Gastrocnemius medialis (tissue), 4 donors: ENCODE measurements around the gene SIGLEC7. TPM values are rescaled to one million over a fixed set of nuclear protein-coding genes. Genes with fewer than 3 reads are reported as not detected.

Experiments used
- ATAC-seq, 2 donors: fragments of 150-250 bp; one replicate each; pipeline ENCODE4 v1.9.1; 2016
- DNase-seq, 2 donors: peaks; one replicate each; pipeline ENCODE4 v3.0.0-alpha.2; 2019
- H3K27ac ChIP-seq, 4 donors: fragments of 200-600 bp; sonication (generic); 1 replicate in 1 of 4; 2 replicates in 3 of 4; pipeline ENCODE4 v1.5.1; 2016 to 2018; ENCODE audit warnings: mild to moderate bottlenecking in 2 of 4, moderate library complexity in 1 of 4
- H3K27me3 ChIP-seq, 3 donors: fragments of 200-600 bp; sonication (generic) in 2 of 3; 1 replicate in 1 of 3; 2 replicates in 2 of 3; pipeline versions ENCODE4 v1.5.1 to v1.6.0; 2016 to 2019; ENCODE audit warnings: mild to moderate bottlenecking in 1 of 3, moderate library complexity in 1 of 3
- H3K36me3 ChIP-seq, 2 donors: fragments of 200-600 bp; sonication (generic) in 1 of 2; one replicate each; pipeline ENCODE4 v1.5.1; 2017 to 2018
- H3K4me1 ChIP-seq, 2 donors: fragments of 200-600 bp; sonication (generic) in 1 of 2; one replicate each; pipeline ENCODE4 v1.5.1; 2016 to 2017; ENCODE audit warnings: mild to moderate bottlenecking in 2 of 2
- H3K4me3 ChIP-seq, 4 donors: fragments of 200-600 bp; sonication (generic) in 3 of 4; 1 replicate in 1 of 4; 2 replicates in 3 of 4; pipeline ENCODE4 v1.5.1; 2016 to 2019; ENCODE audit warnings: mild to moderate bottlenecking in 2 of 4
- H3K9me3 ChIP-seq, 3 donors: fragments of 200-600 bp; sonication (generic) in 2 of 3; 1 replicate in 1 of 3; 2 replicates in 2 of 3; pipeline ENCODE4 v1.5.1; 2016 to 2019
- POLR2A ChIP-seq, 2 donors: fragments of 450-650 bp; IDR thresholded peaks; one replicate each; pipeline ENCODE4 v1.6.1; 2017; ENCODE audit warnings: antibody characterized with exemption in 2 of 2, mild to moderate bottlenecking in 2 of 2, moderate library complexity in 2 of 2
- in situ Hi-C, 4 donors: fragments of 200-750 bp; cut with MboI; loops; one replicate each; pipeline versions ENCODE4 v1.15.0 to v1.8.0; 2017; ENCODE audit warnings: low sequenced_read_pairs in 4 of 4
- intact Hi-C: fragments of 100-400 bp; cut with DNase I; formaldehyde crosslinking; loops from one replicate; pipeline ENCODE4 v1.15.1; 2023; ENCODE audit warnings: low total_unique reads
- total RNA-seq, 4 donors: library from RNA; depleted of rRNA; stranded (reverse); fragments of >200 nt; gene quantifications; one replicate each; pipeline versions ENCODE4 v1.1.0 to v1.2.3, GENCODE V29; 2016
- TF ChIP-seq, protein P1 (sequence below), 5 experiments: fragments of 450-650 bp in 3 of 5; fragments of 200-600 bp in 2 of 5; sonication (generic) in 2 of 5; IDR thresholded peaks in 4 of 5; conservative IDR thresholded peaks in 1 of 5; 1 replicate in 4 of 5; 2 replicates in 1 of 5; pipeline ENCODE4 v1.5.1; 2016 to 2019; ENCODE audit warnings: antibody characterized with exemption in 5 of 5, mild to moderate bottlenecking in 3 of 5, moderate library complexity in 3 of 5

The SIGLEC7 gene
- total RNA-seq, 4 donors from 2014 or later = 0.13 to 0.97 (median 0.23) TPM; not detected in 1

GRCh38 chr19:51196181-51196580, 54.1 kb downstream of the SIGLEC7 start:
- DNase-seq = no peak
- Histone ChIP-seq H3K36me3 (no peaks in the 10 kb centered on the region), H3K9me3 (no peaks in the 10 kb centered on the region), H3K4me3 (no peak overlapping the region), H3K27ac (no peak overlapping the region), H3K4me1 (no peaks in the 10 kb centered on the region), H3K27me3 (no peaks in the 10 kb centered on the region)
- ATAC-seq = no peak
- TF ChIP-seq, protein P1, sequence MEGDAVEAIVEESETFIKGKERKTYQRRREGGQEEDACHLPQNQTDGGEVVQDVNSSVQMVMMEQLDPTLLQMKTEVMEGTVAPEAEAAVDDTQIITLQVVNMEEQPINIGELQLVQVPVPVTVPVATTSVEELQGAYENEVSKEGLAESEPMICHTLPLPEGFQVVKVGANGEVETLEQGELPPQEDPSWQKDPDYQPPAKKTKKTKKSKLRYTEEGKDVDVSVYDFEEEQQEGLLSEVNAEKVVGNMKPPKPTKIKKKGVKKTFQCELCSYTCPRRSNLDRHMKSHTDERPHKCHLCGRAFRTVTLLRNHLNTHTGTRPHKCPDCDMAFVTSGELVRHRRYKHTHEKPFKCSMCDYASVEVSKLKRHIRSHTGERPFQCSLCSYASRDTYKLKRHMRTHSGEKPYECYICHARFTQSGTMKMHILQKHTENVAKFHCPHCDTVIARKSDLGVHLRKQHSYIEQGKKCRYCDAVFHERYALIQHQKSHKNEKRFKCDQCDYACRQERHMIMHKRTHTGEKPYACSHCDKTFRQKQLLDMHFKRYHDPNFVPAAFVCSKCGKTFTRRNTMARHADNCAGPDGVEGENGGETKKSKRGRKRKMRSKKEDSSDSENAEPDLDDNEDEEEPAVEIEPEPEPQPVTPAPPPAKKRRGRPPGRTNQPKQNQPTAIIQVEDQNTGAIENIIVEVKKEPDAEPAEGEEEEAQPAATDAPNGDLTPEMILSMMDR (IDR thresholded peaks at IDR 0.05 in 4 of 5, conservative IDR thresholded peaks at IDR 0.05 in 1 of 5) = no peak
- no peak for TF ChIP-seq POLR2A (IDR thresholded peaks at IDR 0.05)
- intact Hi-C loops (no loop called here), in situ Hi-C loops (no loop called here)

- TF ChIP-seq POLR2A (IDR thresholded peaks at IDR 0.05) = no peak
- TF ChIP-seq, protein P1 (IDR thresholded peaks at IDR 0.05 in 4 of 5, conservative IDR thresholded peaks at IDR 0.05 in 1 of 5) = no peak
- no peaks in the 10 kb centered on the region for H3K4me1 ChIP-seq
- no peaks in the 10 kb centered on the region for H3K27me3 ChIP-seq
- ATAC-seq (no peak), DNase-seq (no peak)
- H3K9me3 ChIP-seq = no peaks in the 10 kb centered on the region
- intact Hi-C loops (no loop called here), in situ Hi-C loops (no loop called here)
- H3K27ac ChIP-seq = no peak overlapping the region
- H3K36me3 ChIP-seq = no peaks in the 10 kb centered on the region
- H3K4me3 ChIP-seq = no peak overlapping the region
Measured at GRCh38 chr19:51198641-51199040, 56.5 kb downstream of the SIGLEC7 start.

DNA sequence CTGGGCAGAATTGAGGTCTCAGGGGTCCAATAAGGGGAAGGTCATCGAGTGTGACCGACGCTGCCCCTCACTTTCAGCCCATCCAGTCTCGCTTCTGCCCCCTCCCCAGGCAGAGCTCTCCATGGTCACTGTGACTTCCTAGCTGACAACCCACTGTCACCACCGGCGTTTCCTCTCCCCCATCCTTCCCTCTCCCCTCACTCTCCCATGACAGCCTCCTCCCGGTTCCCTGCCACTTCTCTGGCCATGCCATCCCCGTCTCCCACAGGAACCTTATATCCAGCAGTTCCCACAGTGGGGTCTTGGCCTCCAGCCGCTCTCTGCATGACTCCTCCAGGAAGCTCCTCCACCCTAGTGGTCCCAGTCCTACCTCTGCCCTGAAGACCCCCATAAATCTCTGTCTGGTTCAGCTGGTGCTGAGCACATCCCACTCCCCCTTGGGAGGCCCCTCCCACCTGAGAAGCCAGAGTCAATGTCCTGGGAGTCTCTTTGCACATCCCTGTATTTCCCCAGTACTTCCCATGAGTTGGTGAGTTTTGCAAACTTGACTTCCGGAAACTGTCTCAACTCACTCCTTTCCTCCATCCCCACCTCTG, 58.1 kb downstream of the SIGLEC7 start:
- in situ Hi-C loops (no loop called here), intact Hi-C loops (no loop called here)

GRCh38 chr19:51201712-51202111, 59.6 kb downstream of the SIGLEC7 start:
- in situ Hi-C loops = no loop called here
- Histone ChIP-seq H3K27ac (no peak overlapping the region), H3K27me3 (no peaks in the 10 kb centered on the region), H3K4me1 (no peaks in the 10 kb centered on the region), H3K36me3 (no peaks in the 10 kb centered on the region), H3K4me3 (no peak overlapping the region), H3K9me3 (no peaks in the 10 kb centered on the region)
- intact Hi-C loops = no loop called here
- DNase-seq (no peak), ATAC-seq (no peak)
- TF ChIP-seq POLR2A (IDR thresholded peaks at IDR 0.05) = no peak
- TF ChIP-seq, protein P1 (IDR thresholded peaks at IDR 0.05 in 4 of 5, conservative IDR thresholded peaks at IDR 0.05 in 1 of 5) = no peak

More for the DNA sequence above, 58.1 kb downstream of the SIGLEC7 start:
- no peak for TF ChIP-seq POLR2A (IDR thresholded peaks at IDR 0.05)
- TF ChIP-seq, protein P1 (IDR thresholded peaks at IDR 0.05 in 4 of 5, conservative IDR thresholded peaks at IDR 0.05 in 1 of 5) = no peak
- no peaks in the 10 kb centered on the region for H3K36me3 ChIP-seq
- no peaks in the 10 kb centered on the region for H3K9me3 ChIP-seq
- no peaks in the 10 kb centered on the region for H3K27me3 ChIP-seq
- no peak overlapping the region for H3K4me3 ChIP-seq
- no peak for ATAC-seq
- H3K4me1 ChIP-seq = no peaks in the 10 kb centered on the region
- DNase-seq = no peak
- H3K27ac ChIP-seq = no peak overlapping the region

Other genes starting within 250 kb of the SIGLEC7 start
- not detected for gene KLK4, start 230.9 kb upstream of the SIGLEC7 start, total RNA-seq
- gene KLK5, start 189.3 kb upstream of the SIGLEC7 start, total RNA-seq = not detected
- not detected for gene KLK6, start 172.7 kb upstream of the SIGLEC7 start, total RNA-seq
- not detected for gene KLK7, start 158.4 kb upstream of the SIGLEC7 start, total RNA-seq
- gene KLK8, start 140.7 kb upstream of the SIGLEC7 start, total RNA-seq = not detected
- gene KLK10, start 122.6 kb upstream of the SIGLEC7 start, total RNA-seq = 1 to 10 TPM in 1 of 4 donors, not detected in 3; 1.6 TPM
- not detected for gene KLK11, start 115.7 kb upstream of the SIGLEC7 start, total RNA-seq
- gene KLK12, start 107.3 kb upstream of the SIGLEC7 start, total RNA-seq = not detected
- not detected for gene KLK13, start 77.2 kb upstream of the SIGLEC7 start, total RNA-seq
- gene KLK14, start 59.4 kb upstream of the SIGLEC7 start, total RNA-seq = not detected
- 10 to 100 TPM in 2 of 4 donors, 1 to 10 TPM in 2; 5.8 to 11.9 (median 9.3) TPM for gene CTU1, start 33.9 kb upstream of the SIGLEC7 start, total RNA-seq
- gene SIGLEC9, start 17.4 kb upstream of the SIGLEC7 start, total RNA-seq = 1 to 10 TPM in 2 of 4 donors, under 1 TPM in 1, not detected in 1; 0.72 to 1.4 (median 1.0) TPM
- 1 to 10 TPM in 2 of 4 donors, under 1 TPM in 1, not detected in 1; 0.71 to 2.3 (median 2.1) TPM for gene CD33, start 82.8 kb downstream of the SIGLEC7 start, total RNA-seq
- gene SIGLECL1, start 108.8 kb downstream of the SIGLEC7 start, total RNA-seq = not detected
- gene IGLON5, start 169.3 kb downstream of the SIGLEC7 start, total RNA-seq = not detected
- under 1 TPM; 0.20 to 0.75 (median 0.34) TPM for gene VSIG10L, start 199.8 kb downstream of the SIGLEC7 start, total RNA-seq
- gene ETFB, start 224.1 kb downstream of the SIGLEC7 start, total RNA-seq = 100 to 1,000 TPM; 118 to 164 (median 141) TPM
- not detected for gene CLDND2, start 226.7 kb downstream of the SIGLEC7 start, total RNA-seq
- gene NKG7, start 230.4 kb downstream of the SIGLEC7 start, total RNA-seq = 1 to 10 TPM in 1 of 4 donors, under 1 TPM in 1, not detected in 2; 0.73 to 1.2 TPM
- not detected for gene LIM2, start 245.7 kb downstream of the SIGLEC7 start, total RNA-seq
- not detected for gene C19orf84, start 248.3 kb downstream of the SIGLEC7 start, total RNA-seq